8988T (cell line): ENCODE measurements around the gene HMG20B.

Experiments
- DNase-seq: peaks from one replicate; pipeline ENCODE4 v3.0.0; 2011

The HMG20B gene

GRCh38 chr19:3585301-3586126, 12.8 kb downstream of the HMG20B start, which contains the start of gene GIPC3:
Gene GIPC3, plus strand, starts transcription at chr19:3585478. Its CDS starts 120 bp downstream, at chr19:3585598.
- DNase-seq = no peak

DNA sequence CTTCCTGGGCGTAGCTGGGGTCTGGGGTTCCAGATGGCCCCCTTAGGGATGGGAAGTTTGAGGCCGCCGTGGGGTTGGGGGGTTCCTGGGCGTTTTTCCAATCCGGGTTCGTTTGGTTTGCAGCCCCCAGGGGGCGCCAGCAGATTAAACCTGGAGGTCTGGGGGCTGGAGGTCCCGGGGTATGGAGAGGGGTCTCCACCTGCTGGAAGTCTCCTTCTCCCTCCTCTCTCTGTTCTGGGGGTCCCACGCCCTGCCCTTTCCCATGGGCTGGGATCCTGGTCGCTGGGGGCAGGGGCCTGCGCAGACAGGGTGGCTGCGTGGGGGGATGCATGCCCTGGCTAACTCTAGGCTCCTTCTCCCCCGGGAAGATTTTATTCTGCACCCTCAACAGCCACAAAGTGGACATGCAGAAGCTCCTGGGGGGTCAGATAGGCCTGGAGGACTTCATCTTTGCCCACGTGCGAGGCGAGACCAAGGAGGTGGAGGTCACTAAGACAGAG, 13.4 kb downstream of the HMG20B start:
- no peak for DNase-seq

DNA sequence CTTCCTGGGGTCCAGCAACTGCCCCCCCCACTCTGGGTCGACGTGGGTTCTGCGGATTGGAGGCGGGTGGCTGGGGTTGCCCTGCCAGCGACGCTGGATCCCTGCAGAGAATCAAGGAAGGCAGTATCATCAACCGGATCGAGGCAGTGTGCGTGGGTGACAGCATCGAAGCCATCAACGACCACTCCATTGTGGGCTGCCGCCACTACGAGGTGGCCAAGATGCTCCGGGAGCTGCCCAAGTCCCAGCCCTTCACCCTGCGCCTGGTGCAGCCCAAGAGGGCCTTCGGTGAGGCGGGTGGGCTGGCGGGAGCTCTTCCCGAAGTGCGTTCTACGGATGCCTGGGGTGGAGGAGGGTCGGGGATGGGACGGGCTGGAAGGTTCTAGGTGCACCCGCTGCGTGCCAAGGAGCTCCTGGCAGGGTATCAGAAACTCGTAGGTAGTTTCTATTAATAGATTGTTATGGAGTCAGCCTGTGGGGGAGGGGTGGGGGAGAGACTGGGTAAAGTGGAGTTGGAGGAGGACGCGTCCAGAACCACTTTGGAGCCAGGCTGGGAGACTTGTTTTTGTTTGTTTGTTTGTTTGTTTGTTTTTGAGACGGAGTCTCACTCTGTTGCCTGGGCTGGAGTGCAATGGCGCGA, 14.1 kb downstream of the HMG20B start:
- DNase-seq = no peak

DNA sequence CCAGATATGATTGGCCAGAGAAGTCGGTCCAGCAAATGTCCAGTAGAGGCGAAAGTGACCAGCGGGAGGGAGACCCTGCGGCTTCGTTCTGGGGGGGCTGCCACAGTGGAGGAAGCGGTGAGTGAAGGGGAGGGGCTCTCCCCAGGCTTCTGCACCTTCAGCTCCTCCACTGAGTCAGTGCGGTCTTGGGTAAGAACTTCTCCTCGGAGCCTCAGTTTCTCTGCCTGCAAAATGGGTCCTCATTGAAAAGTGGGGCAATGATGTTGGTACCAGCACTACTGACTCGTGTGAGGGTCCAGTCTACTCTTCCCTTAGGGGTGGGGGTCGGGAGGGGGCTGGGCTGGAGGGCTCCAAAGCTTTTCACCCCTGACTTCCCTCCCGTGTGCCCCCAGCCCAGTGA, 16.7 kb downstream of the HMG20B start:
- no peak for DNase-seq

- no peak for DNase-seq
Measured at GRCh38 chr19:3589949-3590348, 17.2 kb downstream of the HMG20B start.

DNA sequence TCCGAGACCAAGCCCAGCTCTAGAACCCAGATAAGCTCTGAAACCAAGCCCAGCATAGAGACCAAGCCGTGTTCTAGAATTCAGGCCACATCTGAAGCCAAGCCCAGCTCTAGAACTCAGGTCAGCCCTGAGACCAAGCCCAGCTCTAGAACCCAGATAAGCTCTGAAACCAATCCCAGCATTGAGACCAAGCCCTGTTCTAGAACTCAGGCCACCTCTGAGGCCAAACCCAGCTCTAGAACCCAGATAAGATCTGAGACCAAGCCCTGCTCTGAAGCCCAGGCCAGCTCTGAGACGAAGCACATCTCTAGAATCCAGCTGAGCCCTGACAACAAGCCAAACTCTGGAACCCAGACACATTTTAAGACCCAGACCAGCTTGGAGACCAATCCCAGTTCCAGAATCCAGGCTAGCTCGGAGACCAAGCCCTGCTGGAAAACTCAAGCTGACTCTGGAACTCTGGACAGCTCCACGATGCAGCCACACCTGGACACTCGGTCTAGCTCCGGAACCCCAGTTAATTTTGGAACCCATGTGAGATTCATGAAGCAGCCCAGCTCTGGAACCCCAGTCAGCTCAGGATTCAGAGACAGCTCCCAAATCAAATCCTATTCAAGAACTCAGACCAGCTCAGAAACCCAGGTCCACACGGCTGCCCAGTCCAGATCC, 18.4 kb downstream of the HMG20B start:
- no peak for DNase-seq

DNA sequence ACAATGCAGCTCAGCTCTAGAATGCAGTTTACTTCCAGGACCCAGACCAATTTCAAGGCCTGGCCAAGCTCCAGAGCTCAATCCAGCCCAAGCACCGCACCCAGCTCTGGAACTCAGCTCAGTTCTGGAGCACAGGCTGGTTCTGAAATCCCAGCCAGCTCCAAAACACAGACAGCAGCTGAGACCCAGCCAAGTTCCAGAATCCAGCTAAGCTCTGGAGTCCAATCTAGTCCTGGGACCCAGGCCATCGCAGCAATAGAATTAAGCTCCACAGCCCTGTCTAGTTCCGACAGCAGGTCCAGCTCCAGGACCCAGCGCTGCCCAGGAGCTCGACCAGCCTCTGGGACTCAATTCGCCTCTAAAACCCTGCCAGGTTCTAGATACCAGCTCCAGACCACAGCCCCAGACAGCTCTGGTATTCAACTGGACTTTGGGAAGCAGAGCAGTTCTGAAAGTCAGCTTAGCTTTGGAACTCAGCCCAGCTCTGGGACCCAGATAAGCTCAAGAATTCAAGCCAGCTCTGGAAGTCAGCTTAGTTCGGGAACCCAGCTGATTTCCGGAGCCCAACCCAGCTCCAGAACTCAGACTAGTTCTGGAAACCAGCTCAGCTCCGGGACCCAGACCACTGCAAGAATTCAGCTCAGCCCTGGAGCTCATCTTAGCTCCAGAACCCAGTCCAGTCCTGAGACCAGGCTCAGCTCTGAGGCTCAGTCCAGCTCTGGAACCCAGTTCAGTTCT, 19.3 kb downstream of the HMG20B start:
- no peak for DNase-seq

DNA sequence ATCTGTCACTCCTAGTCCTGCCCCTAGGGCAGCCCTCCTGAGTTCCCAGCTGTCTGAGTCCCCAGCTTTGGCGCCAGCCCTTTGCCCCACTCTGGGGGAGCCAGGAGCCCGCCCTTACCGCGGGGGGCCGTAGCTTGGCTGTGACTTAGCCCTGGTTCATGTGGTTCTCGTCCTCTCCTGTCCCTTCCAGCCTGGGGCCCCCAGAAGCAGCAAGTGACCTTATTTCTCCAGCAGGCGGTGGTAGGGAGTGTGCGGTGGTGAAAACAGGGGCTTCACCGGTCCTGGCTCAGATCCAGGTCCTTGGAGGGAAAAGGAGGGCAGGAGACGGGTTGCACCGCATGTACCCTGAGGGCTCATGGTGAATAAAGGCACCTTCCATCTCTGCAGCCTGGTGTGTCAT, 20.4 kb downstream of the HMG20B start:
- DNase-seq = no peak

- DNase-seq = no peak
Measured at GRCh38 chr19:3595521-3596061, 22.8 kb downstream of the HMG20B start.

DNA sequence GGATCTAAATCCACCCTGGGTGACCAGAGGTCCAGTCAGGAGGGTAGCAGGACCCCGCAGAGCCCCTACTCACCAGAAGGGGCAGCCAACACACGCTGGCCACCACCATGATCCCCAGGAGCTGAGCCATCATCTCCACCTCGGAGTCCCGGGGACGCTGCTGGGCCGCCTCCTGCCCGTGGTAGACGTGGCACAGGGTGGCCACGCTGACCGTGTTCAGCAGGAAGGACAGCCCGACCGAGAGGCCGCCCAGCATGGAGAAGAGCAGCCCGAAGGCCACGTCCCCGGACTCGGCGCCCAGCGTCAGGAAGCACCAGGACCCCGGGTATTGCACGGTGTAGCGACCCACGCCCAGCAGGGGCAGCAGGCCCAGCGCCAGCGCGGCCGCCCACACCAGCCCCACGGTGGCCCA, 27.0 kb downstream of the HMG20B start:
- DNase-seq = peak; percentile 83

DNA sequence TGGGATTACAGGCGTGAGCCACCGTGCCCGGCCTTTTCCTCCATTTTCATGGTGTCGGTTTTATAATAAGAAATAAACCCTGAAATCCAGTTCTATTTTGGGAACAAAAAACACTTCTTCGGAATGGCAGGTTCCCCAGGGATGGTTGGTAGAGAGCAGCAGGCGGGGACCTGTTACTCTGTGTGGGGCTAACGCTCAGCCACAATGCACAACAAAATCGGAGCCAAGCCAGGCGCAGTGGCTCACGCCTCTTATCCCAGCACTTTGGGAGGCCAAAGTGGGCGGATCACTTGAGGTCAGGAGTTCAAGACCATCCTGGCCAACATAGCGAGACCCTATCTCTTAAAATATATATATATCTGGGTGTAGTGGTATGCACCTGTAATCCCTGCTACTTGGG, 28.3 kb downstream of the HMG20B start:
- no peak for DNase-seq

DNA sequence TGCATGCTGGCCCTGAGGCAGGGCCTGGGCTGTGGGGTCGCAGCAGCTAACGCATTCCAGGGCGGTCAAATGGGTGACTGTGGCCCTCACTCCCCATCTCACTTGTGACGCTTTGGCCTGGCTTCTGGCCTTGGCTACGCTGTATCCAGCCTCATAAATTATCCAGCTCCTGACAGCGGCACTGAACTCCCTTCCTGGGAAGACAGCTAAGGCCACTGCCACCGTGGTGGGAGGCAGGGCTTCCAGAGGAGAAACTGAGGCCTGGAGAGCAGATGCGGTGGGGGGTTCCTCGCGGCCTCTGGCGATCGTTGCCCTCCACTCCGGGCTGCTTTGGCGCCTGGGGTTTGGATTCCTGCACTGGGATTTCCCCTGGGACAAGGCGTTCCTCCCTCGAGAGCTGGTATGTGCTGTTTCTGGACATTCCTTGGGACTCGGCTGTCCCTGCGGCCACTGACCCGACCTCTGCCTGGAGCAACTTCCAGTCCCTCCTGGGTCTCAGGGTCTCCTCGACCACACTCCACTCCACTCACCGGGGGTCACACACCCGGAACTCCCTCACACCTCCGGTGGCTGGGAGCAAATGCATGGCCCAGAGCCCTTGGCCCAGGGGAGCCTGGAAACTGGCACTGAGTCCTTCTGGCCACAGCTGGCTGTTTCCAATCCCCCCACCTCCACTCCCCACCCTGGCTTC, 30.5 kb downstream of the HMG20B start:
- no peak for DNase-seq

GRCh38 chr19:3604227-3604986, 31.7 kb downstream of the HMG20B start:
- DNase-seq = no peak

DNA sequence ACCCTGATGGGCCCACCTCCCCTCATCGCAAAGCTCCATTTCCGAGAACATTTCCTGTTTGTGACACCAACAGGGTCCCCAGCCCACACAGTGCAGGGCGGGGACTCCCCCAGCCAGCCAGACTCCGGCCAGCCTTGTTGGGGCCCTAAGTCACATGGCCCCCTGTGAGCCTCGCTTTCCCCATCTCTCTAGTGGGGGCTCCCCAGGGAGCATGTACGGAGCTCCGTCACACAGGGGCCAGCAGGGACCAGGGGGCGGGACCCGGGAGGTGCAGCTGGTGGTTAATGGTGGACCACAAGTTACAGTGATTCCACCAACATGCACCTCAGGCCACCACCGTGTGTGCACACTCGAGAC, 32.2 kb downstream of the HMG20B start:
- DNase-seq = no peak

DNA sequence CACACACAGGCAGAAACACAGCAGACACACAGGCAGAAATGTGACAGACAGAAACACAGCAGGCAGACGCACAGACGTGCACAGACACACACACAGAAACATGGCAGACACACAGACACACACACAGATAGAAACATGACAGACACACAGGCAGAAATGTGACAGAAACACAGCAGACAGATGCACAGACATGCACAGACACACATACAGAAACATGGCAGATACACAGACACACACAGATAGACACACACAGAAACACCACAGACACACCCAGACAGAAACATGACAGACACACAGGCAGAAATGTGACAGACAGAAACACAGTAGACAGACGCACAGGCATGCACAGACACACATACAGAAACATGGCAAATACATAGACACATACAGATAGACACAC, 32.6 kb downstream of the HMG20B start:
- no peak for DNase-seq

GRCh38 chr19:3605770-3606169, 33.0 kb downstream of the HMG20B start:
- no peak for DNase-seq

DNA sequence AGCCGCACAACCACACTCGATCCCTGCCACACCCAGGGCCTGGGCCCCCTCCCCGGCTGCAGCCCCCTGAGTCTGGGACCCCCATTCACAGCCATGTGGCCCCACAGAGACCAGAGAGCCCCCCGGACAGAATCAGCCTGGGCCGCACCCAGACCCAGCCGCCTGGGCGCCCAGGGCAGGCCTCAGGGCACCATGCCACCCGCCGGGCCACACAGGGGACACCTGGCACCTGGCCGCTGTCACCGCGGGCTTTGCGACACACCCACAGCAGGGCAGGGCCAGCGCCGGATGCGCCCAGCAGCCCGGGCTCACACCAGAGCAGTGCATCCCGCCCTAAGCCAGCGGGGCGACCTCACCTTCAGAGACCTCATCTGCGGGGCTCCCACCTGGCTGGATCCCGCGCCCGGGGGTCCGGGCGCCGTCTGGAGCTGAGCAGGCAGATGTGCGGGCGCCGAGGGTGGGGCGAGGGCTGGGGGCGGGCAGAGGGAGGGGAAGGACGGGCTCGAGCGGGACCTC, 33.5 kb downstream of the HMG20B start:
- DNase-seq = no peak

- peak; percentile 92 for DNase-seq
Measured at GRCh38 chr19:3606690-3607289, 34.0 kb downstream of the HMG20B start, which contains the start of gene TBXA2R. Gene TBXA2R, minus strand, starts transcription at chr19:3606875. Its CDS starts 6,241 bp downstream, at chr19:3600634.

GRCh38 chr19:3607303-3608078, 34.7 kb downstream of the HMG20B start:
- DNase-seq = no peak
